ENCODE measurements around the gene S100A10.

S100A10 gene

GRCh38 chr1:151949371-151950193 is 44.1 kb downstream of the S100A10 start:
- Histone ChIP-seq H3K4me1 (ENCODE audit: insufficient read depth, low read length) (no peaks in the 10 kb centered on the region), H2AFZ (ENCODE audit: low read depth, low read length) (no peak overlapping the region), H3K4me3 (ENCODE audit: low read depth in 1 of 2, low read length in 2 of 2) (no peak overlapping the region), H3K79me2 (ENCODE audit: insufficient read depth, low read length) (no peaks in the 10 kb centered on the region), H4K20me1 (ENCODE audit: insufficient read depth, low read length) (0 out of 2 replicates have a peak, but pooled peaks cover 3% of the 10 kb centered on the region), H3K4me2 (ENCODE audit: insufficient read depth, low read length) (no peak overlapping the region), H3K9me3 (ENCODE audit: insufficient read depth, low read length, severe bottlenecking) (no peaks in the 10 kb centered on the region), H3K36me3 (ENCODE audit: insufficient read depth, low read length) (no peaks in the 10 kb centered on the region), H3K9ac (ENCODE audit: low read depth, low read length) (no peak overlapping the region), H3K27ac (ENCODE audit: low read length) (no peak overlapping the region), H3K27me3 (ENCODE audit: insufficient read depth, low read length, poor library complexity) (peaks cover 34% of the 10 kb centered on the region)
- no peak for TF ChIP-seq CTCF (IDR thresholded peaks at IDR 0.05; ENCODE audit: borderline replicate concordance, extremely low read depth, low read length, poor library complexity, severe bottlenecking)
- no peak for TF ChIP-seq EZH2 (IDR thresholded peaks at IDR 0.05; ENCODE audit: borderline replicate concordance, low read depth, low read length, severe bottlenecking)
- ATAC-seq (ENCODE audit: insufficient read depth, low read depth) (no peak), DNase-seq (no peak)

GRCh38 chr1:151948506-151948905 is 45.2 kb downstream of the S100A10 start:
- Histone ChIP-seq H2AFZ (ENCODE audit: low read depth, low read length) (no peak overlapping the region), H4K20me1 (ENCODE audit: insufficient read depth, low read length) (0 out of 2 replicates have a peak, but pooled peaks cover 3% of the 10 kb centered on the region), H3K4me3 (ENCODE audit: low read depth in 1 of 2, low read length in 2 of 2) (no peak overlapping the region), H3K4me2 (ENCODE audit: insufficient read depth, low read length) (no peak overlapping the region), H3K4me1 (ENCODE audit: insufficient read depth, low read length) (no peaks in the 10 kb centered on the region), H3K36me3 (ENCODE audit: insufficient read depth, low read length) (no peaks in the 10 kb centered on the region), H3K27me3 (ENCODE audit: insufficient read depth, low read length, poor library complexity) (peaks cover 38% of the 10 kb centered on the region), H3K9ac (ENCODE audit: low read depth, low read length) (no peak overlapping the region), H3K79me2 (ENCODE audit: insufficient read depth, low read length) (no peaks in the 10 kb centered on the region), H3K27ac (ENCODE audit: low read length) (no peak overlapping the region), H3K9me3 (ENCODE audit: insufficient read depth, low read length, severe bottlenecking) (no peaks in the 10 kb centered on the region)
- no peak for ATAC-seq (ENCODE audit: insufficient read depth, low read depth)
- no peak for DNase-seq
- TF ChIP-seq CTCF (IDR thresholded peaks at IDR 0.05; ENCODE audit: borderline replicate concordance, extremely low read depth, low read length, poor library complexity, severe bottlenecking) (no peak), EZH2 (IDR thresholded peaks at IDR 0.05; ENCODE audit: borderline replicate concordance, low read depth, low read length, severe bottlenecking) (no peak)

GRCh38 chr1:151947140-151947539 is 46.5 kb downstream of the S100A10 start:
- Histone ChIP-seq H3K4me3 (ENCODE audit: low read depth in 1 of 2, low read length in 2 of 2) (no peak overlapping the region), H3K27ac (ENCODE audit: low read length) (no peak overlapping the region), H3K79me2 (ENCODE audit: insufficient read depth, low read length) (no peaks in the 10 kb centered on the region), H3K4me1 (ENCODE audit: insufficient read depth, low read length) (no peaks in the 10 kb centered on the region), H3K36me3 (ENCODE audit: insufficient read depth, low read length) (no peaks in the 10 kb centered on the region), H2AFZ (ENCODE audit: low read depth, low read length) (no peak overlapping the region), H3K9me3 (ENCODE audit: insufficient read depth, low read length, severe bottlenecking) (no peaks in the 10 kb centered on the region), H3K9ac (ENCODE audit: low read depth, low read length) (no peak overlapping the region), H4K20me1 (ENCODE audit: insufficient read depth, low read length) (0 out of 2 replicates have a peak, but pooled peaks cover 3% of the 10 kb centered on the region), H3K4me2 (ENCODE audit: insufficient read depth, low read length) (no peak overlapping the region), H3K27me3 (ENCODE audit: insufficient read depth, low read length, poor library complexity) (peaks cover 36% of the 10 kb centered on the region)
- ATAC-seq (ENCODE audit: insufficient read depth, low read depth) (no peak), DNase-seq (no peak)
- TF ChIP-seq EZH2 (IDR thresholded peaks at IDR 0.05; ENCODE audit: borderline replicate concordance, low read depth, low read length, severe bottlenecking): no peak
- no peak for TF ChIP-seq CTCF (IDR thresholded peaks at IDR 0.05; ENCODE audit: borderline replicate concordance, extremely low read depth, low read length, poor library complexity, severe bottlenecking)
